IPS-NIHi11 (cell line): Measurements from ENCODE around the gene RNF224.

Experiments
- DNase-seq: peaks from one replicate; pipeline ENCODE4 v3.0.0; 2012; ENCODE audit warnings: mixed read lengths, low spot score

RNF224 gene

DNA sequence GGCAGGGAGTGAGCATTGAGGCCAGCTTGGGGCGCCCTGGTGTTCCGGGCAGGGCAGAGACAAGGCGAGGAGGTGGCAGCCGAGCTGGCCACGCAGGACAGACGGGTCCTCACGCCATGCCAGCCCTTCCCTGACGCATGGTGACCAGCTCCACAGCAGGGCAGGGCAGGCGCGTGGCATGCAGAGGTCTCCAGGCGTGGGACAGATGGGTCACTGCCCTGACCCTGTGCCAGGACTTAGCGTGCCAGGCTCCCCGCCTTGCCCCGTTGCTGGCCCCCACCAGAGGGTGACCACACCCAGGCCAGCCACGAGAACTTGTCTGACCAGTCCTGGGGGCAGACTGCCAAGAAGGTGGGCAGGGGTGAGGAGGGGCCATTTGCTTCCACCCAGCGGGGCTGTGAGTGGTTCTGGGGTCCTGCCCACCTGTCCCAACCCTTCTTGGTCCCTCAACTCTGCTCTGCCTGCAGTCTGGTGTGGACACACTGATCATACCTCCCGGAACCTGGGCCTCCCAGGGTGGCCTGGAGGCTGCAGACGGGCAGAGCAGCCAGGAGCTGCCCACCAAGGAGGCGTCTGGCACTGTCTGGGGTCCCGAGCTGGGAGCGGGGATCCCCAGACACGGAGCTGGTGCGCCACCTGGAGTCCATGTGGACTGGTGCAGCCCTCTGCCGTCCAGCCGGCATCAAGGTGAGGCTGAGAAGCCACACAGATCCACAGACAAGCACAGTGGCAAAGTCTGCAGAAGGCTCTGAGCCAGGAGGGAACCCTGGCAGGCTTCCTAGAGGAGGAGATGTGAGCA is at the start of gene RNF224:
Gene RNF224, plus strand, starts transcription at position 449 of the 799 bp plus-strand sequence. CDS start 834 bp downstream, outside the sequence.
- DNase-seq, result peak; percentile 78

DNA sequence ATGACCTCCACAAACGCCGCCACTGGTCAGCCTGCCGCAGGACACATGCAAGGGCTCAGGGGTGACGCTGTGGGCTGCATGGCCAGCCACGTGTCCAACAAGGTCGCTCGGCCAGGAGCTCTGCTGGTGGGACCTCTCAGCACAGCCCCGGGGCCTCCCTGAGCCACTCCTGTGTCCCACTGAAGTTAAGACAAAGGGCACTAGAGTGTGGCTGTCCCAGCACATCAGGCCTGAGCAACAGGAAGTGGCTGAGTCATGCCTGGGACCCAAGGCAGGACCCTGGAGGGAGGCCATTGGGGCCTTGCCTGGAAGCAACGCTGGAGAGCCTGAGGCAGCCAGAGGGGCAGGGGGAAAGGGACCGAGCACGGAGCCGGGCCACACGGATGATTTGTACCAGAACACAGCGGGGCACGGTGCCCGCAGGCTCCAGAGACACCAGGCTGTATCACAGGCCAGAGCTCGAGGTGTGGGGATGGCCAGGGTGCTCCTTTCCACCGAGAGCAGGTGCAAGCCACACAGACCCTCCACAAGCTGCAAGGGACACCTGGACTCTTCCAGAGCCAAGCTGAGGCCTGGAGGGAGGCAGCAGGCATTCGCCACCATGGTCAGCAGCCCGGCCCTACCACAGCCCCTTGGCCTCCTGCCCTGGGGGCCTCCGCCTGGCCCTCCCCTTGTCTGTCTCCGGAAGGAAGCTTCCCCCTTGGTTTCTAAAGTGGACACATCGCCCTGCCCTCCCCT is 48.9 kb upstream of the RNF224 start:
- DNase-seq, result no peak

DNA sequence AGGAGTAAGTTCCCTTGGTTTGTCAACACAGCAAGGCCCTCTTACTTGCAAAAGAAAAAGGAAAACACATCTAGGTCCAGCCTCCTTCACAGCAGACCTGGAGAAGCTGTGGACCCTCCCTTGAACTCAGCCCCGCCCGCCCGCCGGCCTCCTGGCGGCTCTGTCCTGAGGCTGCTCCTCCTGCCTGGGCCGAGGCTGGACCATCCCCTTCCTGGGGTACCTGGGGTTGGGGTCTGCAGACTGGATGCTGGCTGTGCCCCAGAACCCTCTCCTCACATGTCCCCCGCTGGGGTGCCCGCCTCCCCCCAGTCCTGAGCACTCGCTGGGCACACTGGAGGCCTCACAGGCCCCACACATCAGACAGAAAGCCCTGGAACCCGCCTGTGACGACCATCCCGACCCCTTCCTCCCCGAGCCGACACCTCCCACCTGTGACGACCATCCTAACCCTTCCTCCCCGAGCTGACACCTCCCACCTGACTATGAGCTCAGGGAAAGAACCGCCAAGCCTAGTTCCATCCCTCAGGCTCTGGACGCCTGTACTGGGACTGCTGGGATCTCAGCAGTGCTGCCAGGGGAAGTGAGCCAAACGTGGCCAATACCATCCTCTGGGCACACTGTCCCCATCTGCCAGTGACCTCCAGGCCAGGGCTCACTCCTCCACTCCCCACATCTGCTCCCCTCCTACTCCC is 48.2 kb upstream of the RNF224 start:
- no peak for DNase-seq

DNA sequence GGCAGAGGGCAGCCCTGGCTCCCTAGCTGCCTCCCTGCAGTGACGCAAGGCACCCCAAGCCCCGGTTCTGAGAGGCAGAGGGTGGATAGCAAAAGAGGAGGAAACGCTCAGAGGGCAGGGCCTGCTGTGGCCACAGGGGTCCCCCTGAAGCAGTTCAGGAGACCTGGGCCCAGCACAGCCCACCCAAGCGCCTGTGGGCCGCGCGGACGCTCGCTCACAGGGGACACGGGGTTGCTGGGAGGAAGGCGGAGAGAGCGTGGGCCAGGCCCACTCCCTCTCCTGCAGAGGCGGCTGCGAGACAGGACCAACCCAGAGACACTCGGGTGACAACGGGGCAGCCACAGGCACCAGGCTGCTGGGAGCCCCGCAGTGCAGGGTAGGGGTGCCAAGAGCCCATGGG is 47.5 kb upstream of the RNF224 start:
- no peak for DNase-seq

DNA sequence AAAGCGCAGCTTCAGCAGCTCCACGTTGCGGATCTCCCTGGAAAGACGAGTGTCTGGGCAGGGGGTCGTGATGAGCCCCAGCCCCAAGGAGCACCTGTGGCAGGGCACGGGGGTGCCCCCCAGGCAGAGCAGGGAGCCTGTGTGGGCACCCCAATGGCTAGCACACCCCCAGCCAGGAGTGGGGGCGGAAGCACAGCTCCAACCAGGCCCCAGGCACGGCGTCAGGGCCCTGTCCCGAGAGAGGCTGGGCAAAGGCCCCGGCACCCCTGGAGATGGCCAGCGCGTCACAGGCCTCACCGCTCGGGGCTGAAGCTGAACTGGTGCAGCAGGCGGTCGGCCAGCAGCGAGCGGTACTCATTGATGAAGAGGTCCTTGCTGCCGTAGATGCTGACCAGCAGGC is 46.8 kb upstream of the RNF224 start:
- DNase-seq, result no peak

DNA sequence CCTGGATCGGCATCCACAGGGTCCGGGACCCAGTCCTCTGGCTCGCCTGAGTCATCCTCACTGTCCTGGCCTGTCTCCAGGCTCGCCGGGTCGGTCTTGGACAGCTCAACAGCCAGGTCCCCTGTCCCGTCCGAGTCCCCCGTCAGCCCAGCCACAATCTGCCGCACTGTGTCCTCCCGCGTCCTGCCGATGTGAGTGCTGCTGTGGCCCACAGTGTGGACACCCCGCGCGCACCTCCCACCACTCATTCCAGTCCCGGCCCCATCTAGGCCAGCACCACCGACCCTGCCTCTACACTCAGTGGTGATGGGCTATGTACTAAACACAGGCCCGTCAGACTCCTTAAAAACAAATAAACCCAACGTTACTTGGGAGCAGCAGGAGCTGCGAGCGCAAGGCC is 45.6 kb upstream of the RNF224 start:
- no peak for DNase-seq

DNA sequence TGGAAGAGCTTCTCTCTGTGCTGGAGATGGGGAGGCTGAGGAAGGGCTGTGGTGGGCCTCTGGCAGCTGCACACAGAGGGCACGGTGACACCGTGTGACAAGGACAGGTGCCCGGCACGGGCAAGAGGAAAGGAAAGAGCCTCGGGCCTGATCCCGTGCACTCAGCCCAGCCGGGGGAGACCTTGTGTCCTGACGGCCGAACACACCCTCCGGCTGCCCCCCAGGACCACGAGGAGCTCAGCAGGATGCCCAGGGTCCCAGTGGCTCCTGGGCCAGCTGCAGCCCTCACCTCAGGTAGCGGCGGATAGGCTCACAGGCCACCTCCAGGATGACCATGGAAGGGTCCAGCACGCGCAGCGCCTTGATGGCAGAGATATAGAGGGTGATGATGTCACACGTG is 44.5 kb upstream of the RNF224 start:
- no peak for DNase-seq

DNA sequence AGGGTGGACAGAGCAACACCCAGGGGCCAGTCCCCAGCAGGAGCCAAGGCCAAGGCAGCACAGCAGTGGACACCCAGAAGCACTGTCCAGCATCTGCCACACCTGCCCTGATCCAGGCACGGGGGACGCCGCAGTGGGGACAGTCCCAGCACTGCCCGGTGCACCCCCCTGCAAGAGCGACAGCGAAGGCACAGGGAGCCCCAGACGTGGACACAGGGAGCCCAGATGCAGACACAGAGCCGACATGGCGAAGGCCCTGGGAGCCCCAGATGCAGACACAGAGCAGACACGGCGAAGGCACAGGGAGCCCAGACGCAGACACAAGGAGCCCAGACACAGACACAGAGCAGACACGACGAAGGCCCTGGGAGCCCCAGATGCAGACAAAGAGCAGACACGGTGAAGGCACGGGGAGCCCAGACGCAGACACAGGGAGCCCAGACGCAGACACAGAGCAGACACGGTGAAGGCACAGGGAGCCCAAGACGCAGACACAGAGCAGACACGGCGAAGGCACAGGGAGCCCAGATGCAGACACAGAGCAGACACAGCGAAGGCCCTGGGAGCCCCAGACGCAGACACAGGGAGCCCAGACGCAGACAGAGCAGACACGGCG is 43.2 kb upstream of the RNF224 start:
- DNase-seq, result no peak

DNA sequence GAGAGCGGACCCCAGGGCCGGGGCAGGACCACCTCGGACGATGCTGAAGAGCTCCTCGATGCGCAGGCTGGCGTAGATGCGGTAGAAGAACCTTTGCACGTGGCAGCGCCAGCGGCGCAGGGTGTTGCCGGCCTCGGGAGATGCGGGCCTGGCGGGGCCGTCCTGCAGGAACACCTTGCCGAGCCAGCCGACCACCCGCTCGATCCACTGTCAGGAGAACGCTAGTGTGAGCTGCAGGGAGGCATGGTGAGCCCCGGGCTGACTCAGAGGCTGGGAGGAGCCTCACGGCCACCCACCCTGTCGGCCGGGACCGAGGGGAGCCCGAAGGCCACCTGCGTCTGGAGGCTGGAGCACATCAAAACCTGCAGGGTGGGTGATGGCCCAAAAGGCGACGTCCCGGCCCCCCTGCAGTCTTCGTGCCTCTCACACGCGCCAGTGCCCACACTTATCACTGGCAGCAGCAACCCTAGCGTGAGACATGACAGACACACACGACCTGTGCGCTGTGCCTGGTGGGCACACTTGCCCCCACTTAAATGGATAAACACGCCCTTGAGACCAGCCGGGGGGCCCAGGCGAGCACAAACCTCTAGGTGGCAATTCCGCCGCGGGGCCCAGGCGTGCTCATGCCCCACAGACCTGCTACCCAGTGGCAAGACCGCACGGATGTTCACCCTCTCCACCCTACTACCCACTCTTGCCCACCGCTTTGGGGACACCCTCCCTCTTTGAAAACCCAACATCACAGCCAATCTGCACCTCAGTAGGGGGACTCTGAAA is 42.2 kb upstream of the RNF224 start:
- DNase-seq, result no peak

DNA sequence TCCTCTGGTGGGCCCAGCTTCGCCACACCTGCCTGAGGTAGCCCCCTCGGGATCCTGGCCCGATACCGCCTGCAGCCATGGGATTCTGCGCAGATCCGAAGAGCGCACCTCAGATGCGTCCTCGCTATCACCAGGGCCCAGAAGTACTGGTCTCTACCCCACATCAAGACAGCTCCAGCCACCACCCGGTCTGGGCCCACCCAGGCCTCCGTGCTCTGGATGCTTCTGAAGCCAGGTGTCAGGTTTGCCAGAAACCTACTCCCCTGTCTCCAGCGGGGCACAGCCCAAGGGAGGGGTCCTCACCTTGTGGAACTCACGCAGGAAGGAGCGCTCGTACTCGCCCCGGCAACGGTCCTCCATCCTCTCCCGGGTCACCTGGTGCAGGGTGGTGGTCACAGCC is 41.4 kb upstream of the RNF224 start:
- no peak for DNase-seq

DNA sequence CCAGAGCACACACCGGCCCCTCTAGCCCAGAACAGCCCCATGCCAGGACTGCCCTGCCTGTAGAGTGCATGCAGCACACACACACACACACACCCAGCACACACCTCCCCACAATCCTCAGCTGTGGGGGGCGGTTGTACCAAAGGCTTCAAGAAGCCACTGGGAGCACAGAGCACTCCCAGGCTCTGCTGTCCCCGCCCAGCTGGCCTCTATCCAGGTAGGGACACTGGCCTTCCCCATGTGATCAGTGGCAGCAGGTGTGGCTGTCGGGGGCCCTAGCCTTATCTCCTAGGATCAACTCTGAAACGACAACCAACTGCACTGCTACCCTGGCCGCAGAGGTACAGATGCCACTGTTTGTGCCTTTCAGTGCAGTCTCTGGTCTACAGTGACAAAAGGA is 40.9 kb upstream of the RNF224 start:
- DNase-seq, result no peak

DNA sequence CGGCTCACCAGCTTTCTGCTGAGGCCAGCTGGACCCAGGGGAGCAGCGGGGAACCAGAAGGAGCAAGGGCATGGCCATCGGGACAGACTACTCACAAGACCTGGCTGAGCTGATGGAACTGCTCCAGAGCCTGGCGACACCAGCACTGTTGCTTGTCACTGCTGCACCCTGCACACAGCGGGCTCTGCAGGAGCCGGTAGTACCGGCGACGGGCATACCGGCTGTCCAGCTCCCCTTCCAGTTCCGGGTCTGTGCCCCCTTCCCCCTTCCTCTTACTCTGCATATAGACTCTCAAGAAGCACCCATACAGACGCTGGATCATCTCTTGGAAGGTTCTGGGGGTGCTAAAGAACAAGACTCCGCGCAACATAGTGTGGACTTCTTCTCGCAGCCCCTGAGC is 39.9 kb upstream of the RNF224 start:
- no peak for DNase-seq

DNA sequence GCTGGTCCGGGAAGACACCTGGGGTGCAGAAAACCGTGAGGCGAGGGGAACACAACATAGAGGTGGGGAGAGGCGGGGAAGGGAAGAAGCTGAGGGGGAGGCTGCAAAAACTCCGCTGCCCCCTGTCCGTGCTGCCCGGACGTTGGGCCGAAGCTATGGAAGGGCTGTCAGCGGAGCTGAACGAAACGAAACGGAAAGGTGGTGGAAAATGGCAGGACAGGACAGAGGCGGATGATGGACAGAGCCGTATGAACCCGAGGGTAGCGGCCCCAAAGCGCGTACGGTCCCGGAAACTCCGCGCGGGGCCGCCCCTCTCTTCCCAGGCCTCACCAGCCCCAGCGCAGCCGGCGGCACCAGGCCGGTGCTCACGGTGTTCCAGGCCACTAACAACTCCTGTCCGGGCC is 39.2 kb upstream of the RNF224 start:
- DNase-seq, result no peak

DNA sequence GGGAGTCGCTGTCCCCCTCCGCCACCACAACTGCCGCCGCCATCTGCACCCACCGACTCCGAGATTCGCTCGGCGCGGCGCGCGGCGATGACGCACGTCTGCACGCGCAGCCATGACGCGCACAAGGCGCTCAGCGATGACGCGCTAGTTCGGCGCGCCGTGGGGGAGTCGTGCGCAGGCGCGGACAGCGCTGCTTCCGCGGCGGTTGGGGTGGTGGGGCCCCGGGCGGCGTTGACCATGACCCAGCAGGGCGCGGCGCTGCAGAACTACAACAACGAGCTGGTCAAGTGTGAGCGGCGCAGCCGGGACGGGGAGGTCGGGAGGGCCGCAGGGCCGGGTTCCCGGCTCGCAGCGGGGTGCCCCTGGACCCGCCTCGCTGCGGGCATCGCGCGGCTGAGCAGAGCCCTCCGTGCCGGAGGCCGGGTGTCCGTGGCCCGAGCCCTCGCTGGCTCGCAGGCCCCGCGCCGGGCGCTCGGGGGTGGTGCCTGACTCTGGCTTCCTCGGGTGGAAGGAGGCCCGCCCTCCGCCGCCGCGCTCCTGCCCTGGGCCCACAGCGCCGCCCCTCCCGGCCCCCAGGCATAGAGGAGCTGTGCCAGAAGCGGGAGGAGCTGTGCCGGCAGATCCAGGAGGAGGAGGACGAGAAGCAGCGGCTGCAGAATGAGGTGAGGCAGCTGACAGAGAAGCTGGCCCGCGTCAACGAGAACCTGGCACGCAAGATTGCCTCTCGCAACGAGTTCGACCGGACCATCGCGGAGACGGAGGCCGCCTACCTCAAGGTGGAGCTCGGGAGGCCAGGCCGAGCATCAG is 38.6 kb upstream of the RNF224 start, which contains the start of the genes ANAPC2 and SSNA1:
Gene ANAPC2, minus strand, starts transcription at position 71 of the 807 bp plus-strand sequence. Its CDS starts 28 bp downstream, at position 43.
Gene SSNA1, plus strand, starts transcription at position 187 of the 807 bp plus-strand sequence. Its CDS starts 51 bp downstream, at position 238.
- peak; percentile 94 for DNase-seq

DNA sequence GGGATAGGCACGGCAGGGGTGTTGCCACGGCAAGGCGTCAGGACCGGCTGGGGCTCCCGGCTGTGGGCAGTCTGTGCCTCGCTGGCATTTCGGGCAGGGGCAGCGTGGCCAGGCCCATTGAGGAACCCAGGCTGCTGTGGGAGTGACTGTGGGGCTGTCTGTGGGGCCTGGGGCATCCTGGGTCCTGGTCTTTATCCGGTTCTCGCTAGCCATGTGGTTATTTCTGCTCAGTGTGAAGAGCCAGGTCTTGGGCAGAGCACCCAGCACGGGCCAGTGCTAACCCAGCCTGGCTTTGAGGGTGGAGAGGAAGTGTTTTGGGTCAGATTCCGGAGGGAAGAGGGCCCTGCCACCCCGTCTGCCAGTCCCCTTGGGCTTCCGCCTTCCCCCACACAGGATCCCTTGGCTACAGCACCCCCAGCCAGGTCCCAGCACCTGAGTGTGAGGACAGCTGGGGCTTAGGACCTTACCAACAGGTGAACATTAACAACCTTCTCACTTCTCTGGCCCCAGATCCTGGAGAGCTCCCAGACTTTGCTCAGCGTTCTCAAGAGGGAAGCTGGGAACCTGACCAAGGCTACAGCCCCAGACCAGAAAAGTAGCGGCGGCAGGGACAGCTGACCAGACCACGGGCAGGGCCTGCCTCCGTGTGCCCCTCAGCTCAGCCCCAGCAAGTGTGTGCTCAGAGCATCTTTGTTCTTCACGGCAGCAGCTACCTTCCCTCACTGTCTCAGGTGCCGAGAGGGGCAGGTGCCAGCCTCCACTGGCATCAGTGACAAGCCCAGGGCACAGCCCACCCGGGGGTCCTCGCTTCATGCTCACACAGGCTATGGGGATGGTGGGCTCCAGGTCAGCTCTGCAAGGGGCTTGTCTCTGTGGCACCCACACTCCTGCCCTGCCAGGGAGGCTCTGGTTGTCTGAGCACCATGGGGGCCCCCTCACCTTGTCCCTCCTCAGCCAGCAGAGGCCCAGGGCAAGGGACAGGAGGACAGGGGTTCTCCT is 37.7 kb upstream of the RNF224 start:
- no peak for DNase-seq

DNA sequence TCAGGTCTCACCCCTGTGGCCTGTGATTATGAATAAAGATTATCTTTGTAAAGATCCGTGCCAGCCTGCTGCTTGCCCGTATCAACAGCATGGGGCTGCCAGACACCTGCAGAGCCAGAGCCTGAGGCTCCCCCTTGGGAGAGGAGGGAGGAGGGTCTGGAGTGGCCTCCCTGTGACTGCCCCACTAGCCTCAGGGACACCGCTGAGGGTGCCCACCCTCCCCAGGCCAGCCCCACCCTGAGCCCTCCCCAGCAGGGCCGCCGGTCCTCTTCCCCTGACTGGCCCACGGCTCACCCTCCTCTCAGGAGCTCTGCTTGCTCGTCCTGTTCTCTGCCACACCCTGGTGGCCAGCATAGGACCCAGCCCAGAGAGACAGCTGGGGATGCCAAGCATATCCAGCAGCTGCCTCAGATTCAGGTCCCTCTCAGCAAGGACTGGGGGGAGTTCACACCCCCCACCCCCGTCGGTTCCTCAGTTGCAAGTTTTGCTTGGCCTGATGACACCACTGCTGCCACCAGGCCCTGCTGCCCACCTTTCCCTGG is 36.9 kb upstream of the RNF224 start:
- no peak for DNase-seq

DNA sequence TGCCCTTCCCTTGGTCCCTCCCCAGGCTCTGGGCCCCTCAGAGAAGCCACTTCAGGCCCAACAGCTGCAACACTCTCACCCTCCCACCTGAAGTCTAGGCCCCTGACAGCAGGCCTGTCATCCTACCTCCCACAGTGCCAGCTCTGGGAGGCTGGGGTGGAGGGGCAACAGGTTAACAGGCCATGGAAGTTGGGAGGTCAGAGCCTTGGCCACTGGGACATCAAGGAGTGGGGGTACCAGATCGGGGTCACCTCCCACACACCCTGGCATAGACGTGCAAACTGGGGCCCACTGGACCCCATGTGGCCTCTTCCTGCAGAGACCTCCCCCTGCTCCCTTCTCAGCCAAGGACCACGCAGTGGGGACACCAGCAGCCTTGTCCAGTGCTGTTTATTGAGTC is 36.1 kb upstream of the RNF224 start:
- DNase-seq, result no peak

DNA sequence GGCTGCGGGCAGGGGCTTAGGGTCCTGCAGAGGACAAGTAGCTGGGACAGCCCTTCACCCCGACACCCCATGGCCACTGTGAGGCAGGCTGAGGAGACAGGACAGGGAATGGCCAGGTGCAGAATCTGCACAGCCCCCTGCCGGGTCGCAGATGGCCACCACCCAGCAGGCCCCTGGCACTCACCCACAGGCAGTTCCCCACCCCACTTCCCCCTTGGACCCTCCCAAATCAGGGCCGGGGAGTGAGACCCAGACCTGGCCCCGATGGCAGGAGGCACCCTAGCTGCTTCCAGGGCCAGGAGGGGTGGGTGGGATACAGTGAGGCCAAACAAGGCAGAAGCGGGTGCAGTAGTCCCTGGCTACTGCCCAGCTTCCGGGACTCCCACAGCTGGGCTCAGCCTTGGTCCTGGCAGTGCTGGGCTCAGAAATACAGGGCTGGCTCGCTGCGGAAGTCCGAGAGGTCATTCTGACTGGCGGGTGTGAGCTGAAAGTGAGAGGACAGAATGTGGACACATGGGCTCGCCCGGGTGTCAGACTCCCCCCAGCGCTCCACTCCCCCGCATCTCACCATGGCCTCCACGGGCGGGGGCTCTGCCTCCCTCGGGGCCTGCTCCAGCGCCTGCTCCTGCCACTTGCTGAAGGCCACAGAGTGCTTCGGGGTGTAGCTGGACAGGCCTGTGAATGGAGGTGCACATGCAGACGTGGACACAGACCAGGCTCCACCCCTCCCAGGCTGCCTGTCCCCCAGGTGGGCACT is 35.4 kb upstream of the RNF224 start:
- DNase-seq, result no peak
